Panc1 (cell line): ENCODE data around the gene BMP7.

Source experiments
- POLR2AphosphoS5 ChIP-seq: IDR thresholded peaks from 2 replicates; pipeline ENCODE4 v1.6.1; 2012; ENCODE audit warnings: mild to moderate bottlenecking, low read depth, low read length, moderate library complexity
- TF ChIP-seq, protein P1 (sequence below): fragments of 450-650 bp; IDR thresholded peaks from 2 replicates; pipeline ENCODE4 v1.5.1; 2017; ENCODE audit warnings: mild to moderate bottlenecking
- TF ChIP-seq, protein P2 (sequence below), 2 experiments: IDR thresholded peaks; 2 replicates each; pipeline ENCODE4 v1.6.1; 2011 to 2012; ENCODE audit warnings: low read depth in 2 of 2, control low read depth in 1 of 2, low read length in 1 of 2, mild to moderate bottlenecking in 1 of 2, moderate library complexity in 1 of 2; ENCODE audit not compliant: insufficient read depth in 1 of 2

DNA sequence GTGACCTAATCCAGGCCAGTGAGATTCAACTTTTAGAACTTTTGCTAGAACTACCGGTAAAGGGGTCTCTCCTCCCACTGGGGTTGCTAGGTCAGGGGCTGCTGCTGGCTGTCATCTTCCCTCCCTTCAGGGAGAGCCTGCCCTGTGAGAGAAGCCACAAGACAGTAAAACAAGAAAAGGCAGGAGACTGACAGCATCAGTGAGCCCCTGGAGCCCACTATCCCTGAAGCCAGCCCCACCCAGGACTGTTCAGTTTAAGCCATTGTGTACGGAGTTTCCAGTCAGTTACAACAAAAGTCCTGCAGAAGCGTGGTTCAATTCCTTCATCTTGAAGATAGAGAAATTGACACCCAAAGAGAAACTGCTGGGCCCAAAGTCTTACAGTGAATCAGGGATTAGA is 7.9 kb upstream of the BMP7 start:
- TF ChIP-seq, protein P1, sequence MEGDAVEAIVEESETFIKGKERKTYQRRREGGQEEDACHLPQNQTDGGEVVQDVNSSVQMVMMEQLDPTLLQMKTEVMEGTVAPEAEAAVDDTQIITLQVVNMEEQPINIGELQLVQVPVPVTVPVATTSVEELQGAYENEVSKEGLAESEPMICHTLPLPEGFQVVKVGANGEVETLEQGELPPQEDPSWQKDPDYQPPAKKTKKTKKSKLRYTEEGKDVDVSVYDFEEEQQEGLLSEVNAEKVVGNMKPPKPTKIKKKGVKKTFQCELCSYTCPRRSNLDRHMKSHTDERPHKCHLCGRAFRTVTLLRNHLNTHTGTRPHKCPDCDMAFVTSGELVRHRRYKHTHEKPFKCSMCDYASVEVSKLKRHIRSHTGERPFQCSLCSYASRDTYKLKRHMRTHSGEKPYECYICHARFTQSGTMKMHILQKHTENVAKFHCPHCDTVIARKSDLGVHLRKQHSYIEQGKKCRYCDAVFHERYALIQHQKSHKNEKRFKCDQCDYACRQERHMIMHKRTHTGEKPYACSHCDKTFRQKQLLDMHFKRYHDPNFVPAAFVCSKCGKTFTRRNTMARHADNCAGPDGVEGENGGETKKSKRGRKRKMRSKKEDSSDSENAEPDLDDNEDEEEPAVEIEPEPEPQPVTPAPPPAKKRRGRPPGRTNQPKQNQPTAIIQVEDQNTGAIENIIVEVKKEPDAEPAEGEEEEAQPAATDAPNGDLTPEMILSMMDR: no peak
- TF ChIP-seq, protein P2, sequence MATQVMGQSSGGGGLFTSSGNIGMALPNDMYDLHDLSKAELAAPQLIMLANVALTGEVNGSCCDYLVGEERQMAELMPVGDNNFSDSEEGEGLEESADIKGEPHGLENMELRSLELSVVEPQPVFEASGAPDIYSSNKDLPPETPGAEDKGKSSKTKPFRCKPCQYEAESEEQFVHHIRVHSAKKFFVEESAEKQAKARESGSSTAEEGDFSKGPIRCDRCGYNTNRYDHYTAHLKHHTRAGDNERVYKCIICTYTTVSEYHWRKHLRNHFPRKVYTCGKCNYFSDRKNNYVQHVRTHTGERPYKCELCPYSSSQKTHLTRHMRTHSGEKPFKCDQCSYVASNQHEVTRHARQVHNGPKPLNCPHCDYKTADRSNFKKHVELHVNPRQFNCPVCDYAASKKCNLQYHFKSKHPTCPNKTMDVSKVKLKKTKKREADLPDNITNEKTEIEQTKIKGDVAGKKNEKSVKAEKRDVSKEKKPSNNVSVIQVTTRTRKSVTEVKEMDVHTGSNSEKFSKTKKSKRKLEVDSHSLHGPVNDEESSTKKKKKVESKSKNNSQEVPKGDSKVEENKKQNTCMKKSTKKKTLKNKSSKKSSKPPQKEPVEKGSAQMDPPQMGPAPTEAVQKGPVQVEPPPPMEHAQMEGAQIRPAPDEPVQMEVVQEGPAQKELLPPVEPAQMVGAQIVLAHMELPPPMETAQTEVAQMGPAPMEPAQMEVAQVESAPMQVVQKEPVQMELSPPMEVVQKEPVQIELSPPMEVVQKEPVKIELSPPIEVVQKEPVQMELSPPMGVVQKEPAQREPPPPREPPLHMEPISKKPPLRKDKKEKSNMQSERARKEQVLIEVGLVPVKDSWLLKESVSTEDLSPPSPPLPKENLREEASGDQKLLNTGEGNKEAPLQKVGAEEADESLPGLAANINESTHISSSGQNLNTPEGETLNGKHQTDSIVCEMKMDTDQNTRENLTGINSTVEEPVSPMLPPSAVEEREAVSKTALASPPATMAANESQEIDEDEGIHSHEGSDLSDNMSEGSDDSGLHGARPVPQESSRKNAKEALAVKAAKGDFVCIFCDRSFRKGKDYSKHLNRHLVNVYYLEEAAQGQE (IDR thresholded peaks at IDR 0.05; ENCODE audit: insufficient read depth in 1 of 2, low read depth in 2 of 2, low read length in 1 of 2): no peak
- TF ChIP-seq POLR2AphosphoS5: no peak
